ENCODE results near the gene ZFHX3. TPM values are rescaled to one million over a fixed set of nuclear protein-coding genes. Genes with fewer than 3 reads are reported as not detected.

The ZFHX3 gene
- total and polyA plus RNA-seq, 10 of the 15 experiments (the other 5 are each of a cell fraction or from before 2014, with no cell fraction given), result 0.68 to 8.6 (median 2.0) TPM

- SMC1A ChIA-PET (ENCODE audit: uncharacterized antibody, unreplicated experiment), result interaction anchor here (0.8 kb wide), 1 partner anchor 23 kb away, joined by 3 read pairs; no protein-coding TSS in a partner anchor
- H3K4me1 ChIP-seq (ENCODE audit: control insufficient read depth, insufficient read depth, low read length), result peaks cover 8% of the 10 kb centered on the region; the same call in 1 of the 2 replicates
- H3K27me3 ChIP-seq (replicated peaks in 1 of 2; ENCODE audit: control insufficient read depth in 2 of 2, insufficient read depth in 2 of 2, low read length in 1 of 2), result no peaks in the 10 kb centered on the region
- in situ Hi-C loops (cut with MboI) (no loop called here), intact Hi-C loops (cut with micrococcal nuclease; ENCODE audit: unreplicated experiment) (no loop called here)
- H2AFZ ChIP-seq (ENCODE audit: control insufficient read depth, low read depth, low read length), result no peak overlapping the region
- RAD21 ChIA-PET (ENCODE audit: unreplicated experiment), result no interaction called here
- no peak overlapping the region for H3K9ac ChIP-seq (ENCODE audit: control insufficient read depth, insufficient read depth, low read length)
- BruUV-seq (replicated peaks), result no TSS peak
- DNase-seq (ENCODE audit: low read depth, low spot score), result no peak
- POLR2A ChIA-PET, result interaction anchor here (0.6 kb wide), 1 partner anchor 23 kb away, joined by 3 read pairs; no protein-coding TSS in a partner anchor
- H3K36me3 ChIP-seq (ENCODE audit: control insufficient read depth in 2 of 2, insufficient read depth in 2 of 2, low read length in 1 of 2), result peaks cover 0 to 3% of the 10 kb centered on the region in 2 experiments; a peak in 2 of 4 replicates
- no peak for ATAC-seq
- no peaks in the 10 kb centered on the region for H4K20me1 ChIP-seq (ENCODE audit: control insufficient read depth, insufficient read depth)
- CTCF ChIA-PET, result interaction anchor here (0.8 kb wide), 1 partner anchor 23 kb away, joined by 5 read pairs; no protein-coding TSS in a partner anchor
- H3K27ac ChIP-seq (ENCODE audit: control insufficient read depth, insufficient read depth), result no peak overlapping the region
- no peak overlapping the region for H3K4me3 ChIP-seq
- no peaks in the 10 kb centered on the region for H3K9me3 ChIP-seq (replicated peaks; ENCODE audit: control insufficient read depth, insufficient read depth, low read length)
- FAIRE-seq, result no peak
- TF ChIP-seq RELA (IDR thresholded peaks at IDR 0.05; ENCODE audit: borderline replicate concordance, partially characterized antibody) (no peak), SMARCA5 (IDR thresholded peaks at IDR 0.05) (no peak), CREM (IDR thresholded peaks at IDR 0.05; ENCODE audit: low read depth) (no peak), HDGF (IDR thresholded peaks at IDR 0.05) (no peak), ATF7 (IDR thresholded peaks at IDR 0.05; ENCODE audit: low read depth) (no peak), ELK1 (IDR thresholded peaks at IDR 0.05; ENCODE audit: low read depth, low read length) (no peak), TCF3 (IDR thresholded peaks at IDR 0.05; ENCODE audit: borderline replicate concordance, insufficient read depth, low read depth, low read length) (no peak), NR2C1 (IDR thresholded peaks at IDR 0.05) (no peak), SMAD1 (IDR thresholded peaks at IDR 0.05; ENCODE audit: low read depth, partially characterized antibody) (no peak), POLR2A (IDR thresholded peaks at IDR 0.05; ENCODE audit: low read depth, low read length) (no peak), BHLHE40 (IDR thresholded peaks at IDR 0.05; ENCODE audit: borderline replicate concordance in 1 of 2, low read depth in 2 of 2, low read length in 1 of 2) (no peak), NFYB (IDR thresholded peaks at IDR 0.05; ENCODE audit: insufficient read depth, low read depth, low read length) (no peak), DPF2 (IDR thresholded peaks at IDR 0.05) (no peak), PML (IDR thresholded peaks at IDR 0.05; ENCODE audit: low read length) (no peak), IRF4 (IDR thresholded peaks at IDR 0.05; ENCODE audit: low read depth, low read length) (no peak), SREBF2 (IDR thresholded peaks at IDR 0.05; ENCODE audit: low read length) (no peak), RAD51 (IDR thresholded peaks at IDR 0.05) (no peak)
- no peaks in the 10 kb centered on the region for H3K79me2 ChIP-seq (ENCODE audit: control insufficient read depth, insufficient read depth, low read length)
- WGBS (ENCODE audit: insufficient coverage, insufficient replicate concordance, low lambda C conversion rate, missing lambda C conversion rate), result 100% methylated on average over 4 of the region's 4 CpGs
- H3K4me2 ChIP-seq (ENCODE audit: control insufficient read depth, insufficient read depth), result no peak overlapping the region
Measured at GRCh38 chr16:72809446-72809845, 238.5 kb downstream of the ZFHX3 start.
